GM12878 (cell line): ENCODE data around the gene SCAMP1. TPM values are rescaled to one million over a fixed set of nuclear protein-coding genes. Genes with fewer than 3 reads are reported as not detected.

Experiments
- ATAC-seq: fragments of 200-7000 bp; cut with Tn5 transposase; 3 replicates; pipeline ENCODE4 v1.9.1; 2020; ENCODE audit warnings: mild to moderate bottlenecking, moderate library complexity
- BruUV-seq: library from RNA; stranded (reverse); fragments of 400-500 nt; replicated peaks from 2 replicates; lab custom pipeline; 2021; lab: Mats Ljungman, UMichigan
- CTCF ChIA-PET: fragments of 300-600 bp; sonication (Branson Sonifier 250); formaldehyde crosslinking; extraction: SDS; loops from one replicate; lab custom pipeline; 2021; ENCODE audit warnings: inconsistent platforms; lab: Yijun Ruan, JAX
- POLR2A ChIA-PET: fragments of 350-600 bp; formaldehyde crosslinking; extraction: SDS; loops from one replicate; lab custom pipeline; 2021; ENCODE audit warnings: inconsistent platforms; lab: Charles Lee
- RAD21 ChIA-PET: fragments of 300-600 bp; sonication (Branson Sonifier 250); formaldehyde crosslinking; loops from one replicate; lab custom pipeline; 2023; ENCODE audit warnings: antibody characterized with exemption; ENCODE audit not compliant: unreplicated experiment; lab: Charles Lee
- SMC1A ChIA-PET: fragments of 300-600 bp; sonication (Branson Sonifier 250); formaldehyde crosslinking; loops from one replicate; lab custom pipeline; 2023; ENCODE audit not compliant: unreplicated experiment, uncharacterized antibody; lab: Charles Lee
- DNase-seq: peaks from one replicate; pipeline ENCODE4 v3.0.0-alpha.2; 2011; ENCODE audit warnings: low read depth, low spot score
- FAIRE-seq: peaks from 3 replicates; lab custom pipeline; 2011; peaks lifted over from hg19 to GRCh38; lab: Jason Lieb, UNC
- H2AFZ ChIP-seq: 2 replicates; pipeline ENCODE4 v1.6.0; 2011; ENCODE audit warnings: low read depth, low read length, control low read depth; ENCODE audit not compliant: control insufficient read depth
- H3K27ac ChIP-seq: 2 replicates; pipeline ENCODE4 v1.5.1; 2011; ENCODE audit warnings: control low read depth; ENCODE audit not compliant: control insufficient read depth, insufficient read depth
- H3K27me3 ChIP-seq, 2 experiments: replicated peaks in 1 of 2; 2 replicates each; pipeline versions ENCODE4 v1.6.0 to v1.6.1; 2011; ENCODE audit warnings: low read length in 1 of 2; ENCODE audit not compliant: control insufficient read depth in 2 of 2, insufficient read depth in 2 of 2
- H3K36me3 ChIP-seq, 2 experiments: 2 replicates each; pipeline ENCODE4 v1.5.1; 2011; ENCODE audit warnings: low read length in 1 of 2; ENCODE audit not compliant: control insufficient read depth in 2 of 2, insufficient read depth in 2 of 2
- H3K4me1 ChIP-seq: 2 replicates; pipeline ENCODE4 v1.6.1; 2011; ENCODE audit warnings: mild to moderate bottlenecking, low read length, moderate library complexity, mixed read lengths; ENCODE audit not compliant: control insufficient read depth, insufficient read depth
- H3K4me2 ChIP-seq: 2 replicates; pipeline ENCODE4 v1.6.0; 2011; ENCODE audit warnings: control low read depth; ENCODE audit not compliant: control insufficient read depth, insufficient read depth
- H3K4me3 ChIP-seq: fragments of 200-600 bp; sonication (generic); 2 replicates; pipeline ENCODE4 v1.5.1; 2016
- H3K79me2 ChIP-seq: 2 replicates; pipeline ENCODE4 v1.6.0; 2011; ENCODE audit warnings: low read length; ENCODE audit not compliant: control insufficient read depth, insufficient read depth
- H3K9ac ChIP-seq: 2 replicates; pipeline ENCODE4 v1.8.0; 2011; ENCODE audit warnings: low read length, control low read depth, mixed read lengths; ENCODE audit not compliant: control insufficient read depth, insufficient read depth
- H3K9me3 ChIP-seq: replicated peaks from 3 replicates; pipeline ENCODE4 v1.5.1; 2011; ENCODE audit warnings: mild to moderate bottlenecking, low read length; ENCODE audit not compliant: control insufficient read depth, insufficient read depth
- H4K20me1 ChIP-seq: 2 replicates; pipeline ENCODE4 v1.6.0; 2011; ENCODE audit not compliant: control insufficient read depth, insufficient read depth
- CBFB ChIP-seq: IDR thresholded peaks from 2 replicates; pipeline ENCODE4 v1.6.1; 2016; ENCODE audit warnings: antibody characterized with exemption, low read depth
- EP300 ChIP-seq, 2 experiments: fragments of 150-350 bp in 1 of 2; IDR thresholded peaks; 2 replicates each; pipeline ENCODE4 v1.6.1; 2011 to 2012; ENCODE audit warnings: low read depth in 2 of 2, low read length in 2 of 2, borderline replicate concordance in 1 of 2, improper control_type of control experiment in 1 of 2, inconsistent platforms in 1 of 2; ENCODE audit not compliant: control insufficient read depth in 1 of 2
- JUNB ChIP-seq: IDR thresholded peaks from 2 replicates; pipeline ENCODE4 v1.6.1; 2016; ENCODE audit warnings: antibody characterized with exemption, mild to moderate bottlenecking
- MEF2A ChIP-seq: IDR thresholded peaks from 2 replicates; pipeline ENCODE4 v1.6.1; 2011; ENCODE audit warnings: low read depth, mild to moderate bottlenecking, low read length, moderate library complexity; ENCODE audit not compliant: insufficient read depth
- NBN ChIP-seq: fragments of 450-650 bp; IDR thresholded peaks from 2 replicates; pipeline ENCODE4 v1.6.1; 2016
- NR2C2 ChIP-seq: IDR thresholded peaks from 2 replicates; pipeline ENCODE4 v1.6.1; 2011; ENCODE audit warnings: borderline replicate concordance, low read depth; ENCODE audit not compliant: control insufficient read depth, insufficient read length
- POLR2AphosphoS2 ChIP-seq: IDR thresholded peaks from 2 replicates; pipeline ENCODE4 v1.6.1; 2011; ENCODE audit warnings: low read depth, mild to moderate bottlenecking, low read length, improper control_type of control experiment, moderate library complexity
- POU2F2 ChIP-seq: IDR thresholded peaks from 3 replicates; pipeline ENCODE4 v1.6.1; 2011; ENCODE audit warnings: low read depth, mild to moderate bottlenecking, low read length, borderline replicate concordance
- RELA ChIP-seq: fragments of 450-650 bp; IDR thresholded peaks from 2 replicates; pipeline ENCODE4 v1.8.0; 2014; ENCODE audit warnings: borderline replicate concordance; ENCODE audit not compliant: partially characterized antibody
- RUNX3 ChIP-seq: IDR thresholded peaks from 2 replicates; pipeline ENCODE4 v1.6.1; 2012; ENCODE audit warnings: low read length, inconsistent platforms
- SMARCA5 ChIP-seq: fragments of 450-650 bp; IDR thresholded peaks from 2 replicates; pipeline ENCODE4 v1.6.1; 2017; ENCODE audit warnings: mild to moderate bottlenecking
- STAT1 ChIP-seq: fragments of 450-650 bp; conservative IDR thresholded peaks from 2 replicates; pipeline ENCODE4 v1.6.1; 2014; ENCODE audit warnings: antibody characterized with exemption, mild to moderate bottlenecking
- WRNIP1 ChIP-seq: IDR thresholded peaks from 2 replicates; pipeline ENCODE4 v1.6.1; 2011; ENCODE audit warnings: low read depth, low read length, improper control_type of control experiment, borderline replicate concordance
- YBX1 ChIP-seq: fragments of 450-650 bp; IDR thresholded peaks from 2 replicates; pipeline ENCODE4 v1.6.1; 2016; ENCODE audit warnings: antibody characterized with exemption
- WGBS: methylation state at CpG from one replicate; pipeline ENCODE4 v1.1.6; 2016; ENCODE audit warnings: low lambda C conversion rate; ENCODE audit not compliant: insufficient replicate concordance, insufficient coverage; ENCODE audit errors: missing lambda C conversion rate; 5-methylcytosine and 5-hydroxymethylcytosine counted together
- in situ Hi-C: fragments of 300-500 bp; cut with MboI; formaldehyde crosslinking; loops from 9 replicates; pipeline ENCODE4 v1.14.3; 2018; ENCODE audit warnings: mixed read lengths
- intact Hi-C: fragments of 100-400 bp; cut with micrococcal nuclease; formaldehyde crosslinking; loops from one replicate; pipeline ENCODE4 v1.14.2; 2022; ENCODE audit not compliant: unreplicated experiment
- polyA plus RNA-seq, 11 experiments: library from polyadenylated mRNA; depleted of rRNA in 4 of 11; unstranded in 6 of 11; stranded (reverse) in 5 of 11; fragments of >200 nt; fragmentation: Nextera tagmentation in 4 of 11; fragmentation: Illumina TruSeq in 1 of 11; extraction: Ambion mirVana in 4 of 11; extraction: Trizol in 1 of 11; gene quantifications; 1 replicate in 1 of 11; 2 replicates in 10 of 11; pipeline versions ENCODE4 v1.2.1 to v1.2.3, GENCODE V29; 2011 to 2016; ENCODE audit warnings: inconsistent platforms in 2 of 11, missing spikeins in 2 of 11, low read depth in 1 of 11
- total RNA-seq, 4 experiments: library from RNA; depleted of rRNA in 3 of 4; stranded (reverse); fragments of >200 nt in 3 of 4; fragmentation: Illumina TruSeq in 1 of 4; extraction: Trizol in 1 of 4; gene quantifications; 2 replicates each; pipeline versions ENCODE4 v1.2.1 to v1.2.3, GENCODE V29; 2013 to 2021
- TF ChIP-seq, protein P1 (sequence below): IDR thresholded peaks from 2 replicates; pipeline ENCODE4 v1.6.1; 2012; ENCODE audit warnings: low read length, inconsistent platforms
- TF ChIP-seq, protein P2 (sequence below): IDR thresholded peaks from 2 replicates; pipeline ENCODE4 v1.6.1; 2011; ENCODE audit warnings: borderline replicate concordance, low read depth, mild to moderate bottlenecking, moderate library complexity, mixed read lengths, low read length; ENCODE audit not compliant: insufficient read depth; ENCODE audit errors: extremely low read length
- TF ChIP-seq, protein P3 (sequence below): fragments of 450-650 bp; IDR thresholded peaks from 2 replicates; pipeline ENCODE4 v1.6.1; 2017; ENCODE audit warnings: antibody characterized with exemption, mild to moderate bottlenecking, moderate library complexity

Gene SCAMP1
- total and polyA plus RNA-seq, 10 of the 15 experiments (the other 5 are each of a cell fraction or from before 2014, with no cell fraction given): 6.4 to 27.9 (median 20.0) TPM

DNA sequence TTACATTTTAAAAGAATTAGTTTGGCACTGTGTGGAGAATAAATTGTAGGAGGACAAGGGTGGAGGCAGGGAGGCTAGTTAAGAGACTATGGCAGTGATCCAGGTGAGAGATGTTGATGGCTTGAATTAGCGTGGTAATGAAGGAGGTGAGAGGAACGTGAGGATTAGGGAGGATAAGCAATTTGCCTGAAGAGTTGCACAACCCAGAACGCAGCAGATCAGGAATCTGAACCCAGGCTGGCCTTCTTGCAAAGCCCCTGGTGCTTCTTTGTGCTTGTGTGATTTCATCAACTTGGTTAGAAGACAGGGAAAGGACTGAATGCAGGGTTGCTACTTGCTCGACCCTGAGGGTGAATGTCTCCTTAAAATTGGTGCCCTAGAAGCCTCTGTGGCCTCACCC lies 6.9 kb upstream of the SCAMP1 start:
- DNase-seq: no peak
- Histone ChIP-seq H3K9ac (no peak overlapping the region), H3K27me3 (no peaks in the 10 kb centered on the region), H3K4me3 (no peak overlapping the region), H3K4me1 (no peaks in the 10 kb centered on the region), H3K4me2 (no peak overlapping the region), H4K20me1 (no peaks in the 10 kb centered on the region), H3K27ac (no peak overlapping the region), H3K9me3 (no peaks in the 10 kb centered on the region), H3K36me3 (peaks cover 0 to 7% of the 10 kb centered on the region in 2 experiments; a peak in 1 of 4 replicates), H2AFZ (no peak overlapping the region), H3K79me2 (no peaks in the 10 kb centered on the region)
- intact Hi-C loops: no loop called here
- POLR2A ChIA-PET: interaction anchor here (1.1 kb wide), 1 partner anchor 59 kb away, joined by 3 read pairs; the partner anchor contains the start of gene AP3B1
- FAIRE-seq: no peak
- no TSS peak for BruUV-seq
- RAD21 ChIA-PET: no interaction called here
- CTCF ChIA-PET: no interaction called here
- no peak for TF ChIP-seq EP300 (IDR thresholded peaks at IDR 0.05; ENCODE audit: borderline replicate concordance in 1 of 2, control insufficient read depth in 1 of 2, low read depth in 2 of 2, low read length in 2 of 2)
- TF ChIP-seq, protein P1, sequence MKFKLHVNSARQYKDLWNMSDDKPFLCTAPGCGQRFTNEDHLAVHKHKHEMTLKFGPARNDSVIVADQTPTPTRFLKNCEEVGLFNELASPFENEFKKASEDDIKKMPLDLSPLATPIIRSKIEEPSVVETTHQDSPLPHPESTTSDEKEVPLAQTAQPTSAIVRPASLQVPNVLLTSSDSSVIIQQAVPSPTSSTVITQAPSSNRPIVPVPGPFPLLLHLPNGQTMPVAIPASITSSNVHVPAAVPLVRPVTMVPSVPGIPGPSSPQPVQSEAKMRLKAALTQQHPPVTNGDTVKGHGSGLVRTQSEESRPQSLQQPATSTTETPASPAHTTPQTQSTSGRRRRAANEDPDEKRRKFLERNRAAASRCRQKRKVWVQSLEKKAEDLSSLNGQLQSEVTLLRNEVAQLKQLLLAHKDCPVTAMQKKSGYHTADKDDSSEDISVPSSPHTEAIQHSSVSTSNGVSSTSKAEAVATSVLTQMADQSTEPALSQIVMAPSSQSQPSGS: no peak
- TF ChIP-seq NBN: no peak
- no peak for TF ChIP-seq CBFB
- TF ChIP-seq RELA: no peak
- TF ChIP-seq WRNIP1: no peak
- no peak for TF ChIP-seq NR2C2
- TF ChIP-seq, protein P2, sequence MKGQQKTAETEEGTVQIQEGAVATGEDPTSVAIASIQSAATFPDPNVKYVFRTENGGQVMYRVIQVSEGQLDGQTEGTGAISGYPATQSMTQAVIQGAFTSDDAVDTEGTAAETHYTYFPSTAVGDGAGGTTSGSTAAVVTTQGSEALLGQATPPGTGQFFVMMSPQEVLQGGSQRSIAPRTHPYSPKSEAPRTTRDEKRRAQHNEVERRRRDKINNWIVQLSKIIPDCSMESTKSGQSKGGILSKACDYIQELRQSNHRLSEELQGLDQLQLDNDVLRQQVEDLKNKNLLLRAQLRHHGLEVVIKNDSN: no peak
- no peak for TF ChIP-seq POLR2AphosphoS2
- TF ChIP-seq SMARCA5: no peak
- TF ChIP-seq YBX1: no peak
- TF ChIP-seq MEF2A: no peak
- TF ChIP-seq POU2F2: no peak
- no peak for TF ChIP-seq JUNB
- TF ChIP-seq RUNX3: no peak
- TF ChIP-seq STAT1: no peak
- TF ChIP-seq, protein P3, sequence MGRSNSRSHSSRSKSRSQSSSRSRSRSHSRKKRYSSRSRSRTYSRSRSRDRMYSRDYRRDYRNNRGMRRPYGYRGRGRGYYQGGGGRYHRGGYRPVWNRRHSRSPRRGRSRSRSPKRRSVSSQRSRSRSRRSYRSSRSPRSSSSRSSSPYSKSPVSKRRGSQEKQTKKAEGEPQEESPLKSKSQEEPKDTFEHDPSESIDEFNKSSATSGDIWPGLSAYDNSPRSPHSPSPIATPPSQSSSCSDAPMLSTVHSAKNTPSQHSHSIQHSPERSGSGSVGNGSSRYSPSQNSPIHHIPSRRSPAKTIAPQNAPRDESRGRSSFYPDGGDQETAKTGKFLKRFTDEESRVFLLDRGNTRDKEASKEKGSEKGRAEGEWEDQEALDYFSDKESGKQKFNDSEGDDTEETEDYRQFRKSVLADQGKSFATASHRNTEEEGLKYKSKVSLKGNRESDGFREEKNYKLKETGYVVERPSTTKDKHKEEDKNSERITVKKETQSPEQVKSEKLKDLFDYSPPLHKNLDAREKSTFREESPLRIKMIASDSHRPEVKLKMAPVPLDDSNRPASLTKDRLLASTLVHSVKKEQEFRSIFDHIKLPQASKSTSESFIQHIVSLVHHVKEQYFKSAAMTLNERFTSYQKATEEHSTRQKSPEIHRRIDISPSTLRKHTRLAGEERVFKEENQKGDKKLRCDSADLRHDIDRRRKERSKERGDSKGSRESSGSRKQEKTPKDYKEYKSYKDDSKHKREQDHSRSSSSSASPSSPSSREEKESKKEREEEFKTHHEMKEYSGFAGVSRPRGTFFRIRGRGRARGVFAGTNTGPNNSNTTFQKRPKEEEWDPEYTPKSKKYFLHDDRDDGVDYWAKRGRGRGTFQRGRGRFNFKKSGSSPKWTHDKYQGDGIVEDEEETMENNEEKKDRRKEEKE: no peak
- no peak for ATAC-seq
- in situ Hi-C loops: no loop called here
- 68% methylated on average over 4 of the region's 4 CpGs for WGBS
- SMC1A ChIA-PET: no interaction called here
